ENCODE measurements around the gene DHX57. TPM values are rescaled to one million over a fixed set of nuclear protein-coding genes. Genes with fewer than 3 reads are reported as not detected.
A peak's percentile ranks its signal among the peaks of the same experiment; 100 is the strongest.

The DHX57 gene, protein sequence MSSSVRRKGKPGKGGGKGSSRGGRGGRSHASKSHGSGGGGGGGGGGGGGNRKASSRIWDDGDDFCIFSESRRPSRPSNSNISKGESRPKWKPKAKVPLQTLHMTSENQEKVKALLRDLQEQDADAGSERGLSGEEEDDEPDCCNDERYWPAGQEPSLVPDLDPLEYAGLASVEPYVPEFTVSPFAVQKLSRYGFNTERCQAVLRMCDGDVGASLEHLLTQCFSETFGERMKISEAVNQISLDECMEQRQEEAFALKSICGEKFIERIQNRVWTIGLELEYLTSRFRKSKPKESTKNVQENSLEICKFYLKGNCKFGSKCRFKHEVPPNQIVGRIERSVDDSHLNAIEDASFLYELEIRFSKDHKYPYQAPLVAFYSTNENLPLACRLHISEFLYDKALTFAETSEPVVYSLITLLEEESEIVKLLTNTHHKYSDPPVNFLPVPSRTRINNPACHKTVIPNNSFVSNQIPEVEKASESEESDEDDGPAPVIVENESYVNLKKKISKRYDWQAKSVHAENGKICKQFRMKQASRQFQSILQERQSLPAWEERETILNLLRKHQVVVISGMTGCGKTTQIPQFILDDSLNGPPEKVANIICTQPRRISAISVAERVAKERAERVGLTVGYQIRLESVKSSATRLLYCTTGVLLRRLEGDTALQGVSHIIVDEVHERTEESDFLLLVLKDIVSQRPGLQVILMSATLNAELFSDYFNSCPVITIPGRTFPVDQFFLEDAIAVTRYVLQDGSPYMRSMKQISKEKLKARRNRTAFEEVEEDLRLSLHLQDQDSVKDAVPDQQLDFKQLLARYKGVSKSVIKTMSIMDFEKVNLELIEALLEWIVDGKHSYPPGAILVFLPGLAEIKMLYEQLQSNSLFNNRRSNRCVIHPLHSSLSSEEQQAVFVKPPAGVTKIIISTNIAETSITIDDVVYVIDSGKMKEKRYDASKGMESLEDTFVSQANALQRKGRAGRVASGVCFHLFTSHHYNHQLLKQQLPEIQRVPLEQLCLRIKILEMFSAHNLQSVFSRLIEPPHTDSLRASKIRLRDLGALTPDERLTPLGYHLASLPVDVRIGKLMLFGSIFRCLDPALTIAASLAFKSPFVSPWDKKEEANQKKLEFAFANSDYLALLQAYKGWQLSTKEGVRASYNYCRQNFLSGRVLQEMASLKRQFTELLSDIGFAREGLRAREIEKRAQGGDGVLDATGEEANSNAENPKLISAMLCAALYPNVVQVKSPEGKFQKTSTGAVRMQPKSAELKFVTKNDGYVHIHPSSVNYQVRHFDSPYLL (N-terminal part only)
- total RNA-seq: 22.5 and 28.9 TPM in 2 replicates

DNA sequence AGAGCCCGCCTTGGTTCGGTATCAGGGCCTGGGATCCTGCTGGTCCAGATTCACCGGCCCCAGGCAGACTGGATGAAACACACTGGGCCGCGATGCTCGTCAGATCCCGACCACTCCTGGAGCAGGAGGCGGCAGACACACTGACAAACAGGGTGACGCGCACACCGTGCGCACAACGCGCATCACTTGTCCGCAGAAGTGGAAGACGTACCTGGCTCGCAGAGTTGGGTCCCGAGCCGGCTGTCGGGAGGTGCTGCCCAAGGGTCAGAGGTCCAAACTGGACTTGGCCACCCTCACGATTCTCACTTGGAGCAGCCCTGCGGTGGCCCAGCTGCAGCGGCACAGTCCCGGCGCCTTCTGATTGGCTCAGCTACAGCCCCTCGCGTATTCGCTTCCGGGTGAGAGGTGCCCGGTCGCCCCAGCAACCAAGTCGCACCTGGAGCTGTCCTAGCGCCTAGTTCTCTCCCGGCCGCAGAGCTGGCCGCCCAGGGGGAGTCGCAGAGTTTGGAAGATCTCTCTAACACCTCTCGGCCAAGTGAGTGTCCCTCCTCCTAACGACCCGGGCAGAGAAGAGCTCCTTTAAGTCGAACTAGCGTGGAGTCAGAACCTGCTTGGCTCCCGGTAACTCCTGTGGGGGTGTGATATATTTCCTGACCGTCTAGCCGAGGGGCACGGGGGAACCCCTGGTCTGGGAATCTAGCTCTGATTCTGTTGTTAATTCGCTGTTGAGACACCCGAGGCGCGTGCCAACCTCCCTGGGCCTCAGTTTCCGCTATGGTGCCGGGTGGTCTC is at the start of gene DHX57, which contains the start of gene MORN2:
Gene DHX57 (minus strand): TSS at position 359 of the 792 bp plus-strand sequence. CDS start 7,529 bp downstream, outside the sequence.
Gene MORN2 (plus strand): TSS at position 401 of the 792 bp plus-strand sequence.
- DNase-seq (ENCODE audit: low read depth): peak; percentile 81
- H3K4me3 ChIP-seq (ENCODE audit: low read depth, low read length): peak within 1 kb of the TSS; percentile 71
- TF ChIP-seq, protein P1, sequence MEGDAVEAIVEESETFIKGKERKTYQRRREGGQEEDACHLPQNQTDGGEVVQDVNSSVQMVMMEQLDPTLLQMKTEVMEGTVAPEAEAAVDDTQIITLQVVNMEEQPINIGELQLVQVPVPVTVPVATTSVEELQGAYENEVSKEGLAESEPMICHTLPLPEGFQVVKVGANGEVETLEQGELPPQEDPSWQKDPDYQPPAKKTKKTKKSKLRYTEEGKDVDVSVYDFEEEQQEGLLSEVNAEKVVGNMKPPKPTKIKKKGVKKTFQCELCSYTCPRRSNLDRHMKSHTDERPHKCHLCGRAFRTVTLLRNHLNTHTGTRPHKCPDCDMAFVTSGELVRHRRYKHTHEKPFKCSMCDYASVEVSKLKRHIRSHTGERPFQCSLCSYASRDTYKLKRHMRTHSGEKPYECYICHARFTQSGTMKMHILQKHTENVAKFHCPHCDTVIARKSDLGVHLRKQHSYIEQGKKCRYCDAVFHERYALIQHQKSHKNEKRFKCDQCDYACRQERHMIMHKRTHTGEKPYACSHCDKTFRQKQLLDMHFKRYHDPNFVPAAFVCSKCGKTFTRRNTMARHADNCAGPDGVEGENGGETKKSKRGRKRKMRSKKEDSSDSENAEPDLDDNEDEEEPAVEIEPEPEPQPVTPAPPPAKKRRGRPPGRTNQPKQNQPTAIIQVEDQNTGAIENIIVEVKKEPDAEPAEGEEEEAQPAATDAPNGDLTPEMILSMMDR (IDR thresholded peaks at IDR 0.05; ENCODE audit: insufficient read depth, low read depth, low read length): no peak

DNA sequence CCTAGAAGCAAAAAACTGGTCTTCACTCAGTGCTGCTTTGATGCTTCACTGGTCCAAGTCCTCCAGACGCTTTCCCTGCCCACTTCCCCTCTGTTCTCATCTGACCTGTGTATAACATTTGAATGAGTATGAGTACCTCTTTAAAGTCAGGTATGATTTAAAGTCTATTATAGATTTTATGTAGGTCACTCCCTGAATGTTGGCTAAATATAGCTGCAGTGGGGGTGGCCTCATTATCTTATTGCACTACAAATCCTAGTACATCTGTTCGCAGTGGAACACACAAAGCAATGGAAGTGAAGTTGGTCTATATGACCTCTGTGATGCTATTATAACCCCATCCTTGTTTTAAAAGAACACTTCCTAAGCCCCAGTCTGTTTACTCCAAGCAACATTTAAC is 47.2 kb upstream of the DHX57 start:
- no peak for DNase-seq (ENCODE audit: low read depth)
- H3K4me3 ChIP-seq (ENCODE audit: low read depth, low read length): no peak overlapping the region
- TF ChIP-seq, protein P1 (IDR thresholded peaks at IDR 0.05; ENCODE audit: insufficient read depth, low read depth, low read length): no peak

DNA sequence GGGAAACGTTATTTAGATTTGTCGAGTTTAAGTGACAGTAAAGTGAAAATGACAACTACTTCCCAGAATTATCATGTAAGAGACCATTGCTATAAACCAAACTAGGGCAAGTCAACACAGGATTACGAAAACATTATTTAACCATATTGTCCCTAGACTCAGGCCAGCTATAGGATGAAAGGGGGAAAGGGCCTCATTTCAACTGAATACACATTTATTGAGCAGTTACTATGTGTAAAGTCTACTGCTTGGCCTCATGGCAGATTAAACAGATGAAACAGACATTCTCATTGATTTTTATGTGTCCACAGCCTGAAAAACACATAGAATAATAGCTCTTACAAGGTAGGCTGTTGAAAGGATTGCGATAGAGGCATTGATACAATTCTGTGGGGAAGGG is 46.7 kb upstream of the DHX57 start:
- no peak for DNase-seq (ENCODE audit: low read depth)
- H3K4me3 ChIP-seq (ENCODE audit: low read depth, low read length): no peak overlapping the region
- TF ChIP-seq, protein P1 (IDR thresholded peaks at IDR 0.05; ENCODE audit: insufficient read depth, low read depth, low read length): no peak

DNA sequence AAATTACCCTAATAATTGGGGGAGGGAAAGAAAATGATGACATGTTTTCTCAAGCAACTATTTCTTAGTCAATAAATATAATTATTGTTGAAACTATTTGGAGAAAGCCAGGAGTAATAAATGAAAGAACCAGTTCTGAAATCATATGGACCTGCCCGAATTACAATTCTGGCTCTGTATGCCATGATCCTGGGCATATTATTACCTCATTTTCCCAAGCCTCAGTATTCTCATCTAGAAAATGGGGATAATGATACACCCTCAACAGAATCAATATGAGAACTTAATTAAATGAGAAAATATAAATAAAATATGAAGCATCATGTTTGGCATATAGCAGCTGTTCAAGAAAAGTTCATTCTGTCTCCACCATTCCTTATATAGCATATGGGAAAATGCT is 36.9 kb upstream of the DHX57 start:
- no peak for DNase-seq (ENCODE audit: low read depth)
- H3K4me3 ChIP-seq (ENCODE audit: low read depth, low read length): no peak overlapping the region
- TF ChIP-seq, protein P1 (IDR thresholded peaks at IDR 0.05; ENCODE audit: insufficient read depth, low read depth, low read length): no peak

DNA sequence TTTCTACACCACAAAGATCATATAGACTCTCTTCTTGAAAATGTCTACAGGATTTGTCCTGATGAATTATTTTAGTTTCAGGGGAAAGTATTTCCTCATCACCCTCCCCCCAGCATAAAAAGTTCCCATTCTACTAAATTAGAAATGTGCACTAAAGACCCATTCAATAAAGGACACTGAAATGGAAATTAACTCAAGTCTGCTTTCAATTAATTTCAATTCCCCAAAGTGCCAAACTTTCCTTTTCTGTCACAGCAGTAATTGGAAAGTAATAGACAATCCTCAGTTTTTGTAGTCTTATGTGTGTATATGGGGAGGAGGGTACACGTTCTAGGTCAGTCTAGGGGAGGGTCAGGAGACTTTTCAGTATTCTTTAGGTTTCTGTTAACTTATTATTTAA is 35.5 kb upstream of the DHX57 start:
- DNase-seq (ENCODE audit: low read depth): no peak
- no peak overlapping the region for H3K4me3 ChIP-seq (ENCODE audit: low read depth, low read length)

More for the DNA sequence above, 35.5 kb upstream of the DHX57 start:
- TF ChIP-seq, protein P1 (IDR thresholded peaks at IDR 0.05; ENCODE audit: insufficient read depth, low read depth, low read length): no peak

Measured in fibroblast of villous mesenchyme (primary cell).